ENCODE results near the gene RIC3.

RIC3 gene

GRCh38 chr11:8099291-8099899 is 69.4 kb downstream of the RIC3 start:
- no peak for TF ChIP-seq BHLHE40 (IDR thresholded peaks at IDR 0.05; ENCODE audit: borderline replicate concordance)
- no peak for TF ChIP-seq ZNF384 (IDR thresholded peaks at IDR 0.05)
- TF ChIP-seq HDGF (IDR thresholded peaks at IDR 0.05; ENCODE audit: borderline replicate concordance) = no peak
- TF ChIP-seq TARDBP (IDR thresholded peaks at IDR 0.05) = no peak
- no peak for TF ChIP-seq NFRKB (IDR thresholded peaks at IDR 0.05)
- TF ChIP-seq ARNT (IDR thresholded peaks at IDR 0.05) = no peak
- TF ChIP-seq SP1 (IDR thresholded peaks at IDR 0.05) = no peak
- TF ChIP-seq L3MBTL2 (conservative IDR thresholded peaks at IDR 0.05) = no peak
- no peak for TF ChIP-seq FOXK2 (IDR thresholded peaks at IDR 0.05)
- TF ChIP-seq FOXA1 (IDR thresholded peaks at IDR 0.05) = no peak
- no peak for TF ChIP-seq FOXM1 (IDR thresholded peaks at IDR 0.05; ENCODE audit: borderline replicate concordance)
- POLR2A ChIA-PET = interaction anchor here (0.8 to 1.3 kb wide), 3 partner anchors 66 to 112 kb away, joined by 3 to 5 read pairs (median 3); partner anchors contain the start of gene EIF3F
- CTCF ChIA-PET = interaction anchor here (0.6 to 2.5 kb wide), 19 partner anchors 9 to 112 kb away, joined by 3 to 34 read pairs (median 4); partner anchors contain the start of gene EIF3F
- DNase-seq (ENCODE audit: extremely low spot score) = peak; percentile 60

- CTCF ChIA-PET = interaction anchor here (0.6 to 2.5 kb wide), 17 partner anchors 8 to 112 kb away, joined by 3 to 34 read pairs (median 5); partner anchors contain the start of gene EIF3F
- TF ChIP-seq NFRKB (IDR thresholded peaks at IDR 0.05) = no peak
- TF ChIP-seq ELF4 (IDR thresholded peaks at IDR 0.05) = no peak
- no peak for TF ChIP-seq ZNF384 (IDR thresholded peaks at IDR 0.05)
- no peak for TF ChIP-seq CTBP1 (IDR thresholded peaks at IDR 0.05; ENCODE audit: borderline replicate concordance)
- no peak for TF ChIP-seq L3MBTL2 (conservative IDR thresholded peaks at IDR 0.05)
- TF ChIP-seq SP1 (IDR thresholded peaks at IDR 0.05) = no peak
- no peak for TF ChIP-seq HDGF (IDR thresholded peaks at IDR 0.05; ENCODE audit: borderline replicate concordance)
- TF ChIP-seq PKNOX1 (IDR thresholded peaks at IDR 0.05) = no peak
- no peak for TF ChIP-seq FOXK2 (IDR thresholded peaks at IDR 0.05)
- no peak for TF ChIP-seq BHLHE40 (IDR thresholded peaks at IDR 0.05; ENCODE audit: borderline replicate concordance)
- no peak for TF ChIP-seq TARDBP (IDR thresholded peaks at IDR 0.05)
- no peak for TF ChIP-seq SUZ12 (IDR thresholded peaks at IDR 0.05)
- TF ChIP-seq FOXA1 (IDR thresholded peaks at IDR 0.05) = no peak
- TF ChIP-seq FOXM1 (IDR thresholded peaks at IDR 0.05; ENCODE audit: borderline replicate concordance) = no peak
- no peak for TF ChIP-seq ARNT (IDR thresholded peaks at IDR 0.05)
- no peak for TF ChIP-seq LEF1 (IDR thresholded peaks at IDR 0.05; ENCODE audit: borderline replicate concordance)
- POLR2A ChIA-PET = interaction anchor here (0.8 to 1.3 kb wide), 3 partner anchors 65 to 112 kb away, joined by 3 to 5 read pairs (median 3); partner anchors contain the start of gene EIF3F
- DNase-seq (ENCODE audit: extremely low spot score) = no peak
These were observed 69.9 kb downstream of the RIC3 start for GRCh38 chr11:8098879-8099278.

DNA sequence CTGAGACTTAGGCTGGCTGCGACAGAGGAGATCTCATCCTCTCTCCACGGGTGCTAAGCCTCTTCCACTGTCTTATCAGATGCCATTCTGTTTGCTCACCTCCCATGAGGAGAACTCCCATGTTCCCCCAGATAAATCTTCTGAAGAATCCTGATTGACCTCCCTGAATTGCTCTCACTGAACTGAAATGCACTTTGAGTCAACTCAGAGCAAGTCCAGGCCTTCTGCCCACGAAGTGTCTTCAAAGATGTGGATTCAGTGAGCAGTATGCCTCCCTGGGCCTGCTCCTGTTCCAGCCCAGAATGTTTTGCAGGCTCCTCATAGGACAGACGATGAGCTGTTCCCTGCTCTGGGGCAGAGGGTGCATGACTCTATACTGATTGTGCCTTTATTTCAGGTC is 70.5 kb downstream of the RIC3 start:
- CTCF ChIA-PET = interaction anchor here (1.2 to 2.5 kb wide), 9 partner anchors 11 to 94 kb away, joined by 3 to 34 read pairs (median 6); no protein-coding TSS in a partner anchor
- POLR2A ChIA-PET = no interaction called here
- no peak for DNase-seq (ENCODE audit: extremely low spot score)
- TF ChIP-seq BHLHE40 (IDR thresholded peaks at IDR 0.05; ENCODE audit: borderline replicate concordance) (no peak), CTBP1 (IDR thresholded peaks at IDR 0.05; ENCODE audit: borderline replicate concordance) (no peak), PKNOX1 (IDR thresholded peaks at IDR 0.05) (no peak), TARDBP (IDR thresholded peaks at IDR 0.05) (no peak), L3MBTL2 (conservative IDR thresholded peaks at IDR 0.05) (no peak), NFRKB (IDR thresholded peaks at IDR 0.05) (no peak), HDGF (IDR thresholded peaks at IDR 0.05; ENCODE audit: borderline replicate concordance) (no peak), FOXA1 (IDR thresholded peaks at IDR 0.05) (no peak), ARNT (IDR thresholded peaks at IDR 0.05) (no peak), SP1 (IDR thresholded peaks at IDR 0.05) (no peak), FOXK2 (IDR thresholded peaks at IDR 0.05) (no peak), SUZ12 (IDR thresholded peaks at IDR 0.05) (no peak)

- POLR2A ChIA-PET = no interaction called here
- DNase-seq (ENCODE audit: extremely low spot score) = no peak
- TF ChIP-seq ARNT (IDR thresholded peaks at IDR 0.05) (no peak), SUZ12 (IDR thresholded peaks at IDR 0.05) (no peak), SP1 (IDR thresholded peaks at IDR 0.05) (no peak)
- CTCF ChIA-PET = interaction anchor here (1.2 to 2.5 kb wide), 2 partner anchors 92 to 95 kb away, joined by 3 to 34 read pairs; no protein-coding TSS in a partner anchor
These were observed 70.9 kb downstream of the RIC3 start for GRCh38 chr11:8097926-8098325.

DNA sequence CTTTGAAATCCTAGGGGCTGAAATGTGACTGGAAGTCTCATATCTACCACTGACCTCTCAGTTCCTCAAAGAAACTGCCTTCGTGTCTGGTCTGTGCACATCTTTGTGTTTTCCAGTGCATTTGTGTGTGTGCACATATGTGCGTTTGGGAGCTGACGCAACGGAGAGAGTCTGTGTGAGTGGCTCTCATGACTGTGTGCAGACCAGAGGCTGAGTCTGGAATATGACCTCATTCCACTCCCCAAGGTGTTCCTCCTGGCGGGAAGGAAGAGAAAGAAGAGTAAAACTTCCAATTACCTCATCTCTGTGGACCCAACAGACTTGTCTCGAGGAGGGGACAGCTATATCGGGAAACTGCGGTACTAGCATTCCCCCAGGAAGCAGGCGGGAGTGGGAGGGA is 71.4 kb downstream of the RIC3 start:
- ChIA-PET CTCF (no interaction called here), POLR2A (no interaction called here)

More for the DNA sequence above, 71.4 kb downstream of the RIC3 start:
- no peak for TF ChIP-seq TARDBP (IDR thresholded peaks at IDR 0.05)
- no peak for TF ChIP-seq CTBP1 (IDR thresholded peaks at IDR 0.05; ENCODE audit: borderline replicate concordance)
- TF ChIP-seq PKNOX1 (IDR thresholded peaks at IDR 0.05) = no peak
- no peak for TF ChIP-seq FOXA1 (IDR thresholded peaks at IDR 0.05)
- TF ChIP-seq FOXK2 (IDR thresholded peaks at IDR 0.05) = no peak
- no peak for TF ChIP-seq NFRKB (IDR thresholded peaks at IDR 0.05)
- no peak for TF ChIP-seq ZNF384 (IDR thresholded peaks at IDR 0.05)
- no peak for TF ChIP-seq ARNT (IDR thresholded peaks at IDR 0.05)
- no peak for TF ChIP-seq FOXM1 (IDR thresholded peaks at IDR 0.05; ENCODE audit: borderline replicate concordance)
- no peak for DNase-seq (ENCODE audit: extremely low spot score)
